Measurements from ENCODE around the gene ZC2HC1B.
A peak's percentile ranks its signal among the peaks of the same experiment; 100 is the strongest.
"Not testable (repeated sequence)": the region's sequence is repeated elsewhere in the genome, so short reads cannot be mapped to it uniquely, and the experiment has no call there.

Gene ZC2HC1B

GRCh38 chr6:143864234-143864633 is at the start of gene ZC2HC1B:
Gene ZC2HC1B (plus strand): TSS chr6:143864474. CDS start chr6:143864540, 66 bp downstream.
- DNase-seq: no peak

GRCh38 chr6:143817621-143818020 is 46.7 kb upstream of the ZC2HC1B start:
- DNase-seq: no peak

- no peak for DNase-seq
Observed at GRCh38 chr6:143821359-143821758, 42.9 kb upstream of the ZC2HC1B start.

GRCh38 chr6:143822584-143823024 is 41.7 kb upstream of the ZC2HC1B start:
- DNase-seq: no peak

- no peak for DNase-seq
Observed at GRCh38 chr6:143823548-143823947, 40.7 kb upstream of the ZC2HC1B start.

- no peak for DNase-seq
Observed at GRCh38 chr6:143828572-143828971, 35.7 kb upstream of the ZC2HC1B start.

GRCh38 chr6:143836150-143836549 is 28.1 kb upstream of the ZC2HC1B start:
- no peak for DNase-seq

- no peak for DNase-seq
Observed at GRCh38 chr6:143838395-143838794, 25.9 kb upstream of the ZC2HC1B start.

GRCh38 chr6:143839196-143839595 is 25.1 kb upstream of the ZC2HC1B start:
- no peak for DNase-seq

- DNase-seq: no peak
Observed at GRCh38 chr6:143840595-143841265, 23.5 kb upstream of the ZC2HC1B start.

GRCh38 chr6:143842461-143842901 is 21.8 kb upstream of the ZC2HC1B start:
- DNase-seq: no peak

- peak; percentile 81 for DNase-seq
Observed at GRCh38 chr6:143842902-143843676, 21.2 kb upstream of the ZC2HC1B start, which contains the start of gene LTV1. Gene LTV1 (plus strand): TSS chr6:143843338. CDS start chr6:143843478, 140 bp downstream.

GRCh38 chr6:143843677-143843999 is 20.6 kb upstream of the ZC2HC1B start:
- DNase-seq: no peak

- DNase-seq: no peak
Observed at GRCh38 chr6:143844006-143844405, 20.3 kb upstream of the ZC2HC1B start.

- DNase-seq: no peak
Observed at GRCh38 chr6:143845033-143845432, 19.2 kb upstream of the ZC2HC1B start.

GRCh38 chr6:143851706-143852105 is 12.6 kb upstream of the ZC2HC1B start:
- not testable (repeated sequence) for DNase-seq

GRCh38 chr6:143855057-143855456 is 9.2 kb upstream of the ZC2HC1B start:
- not testable (repeated sequence) for DNase-seq

- DNase-seq: not testable (repeated sequence)
Observed at GRCh38 chr6:143856762-143857161, 7.5 kb upstream of the ZC2HC1B start.

GRCh38 chr6:143857651-143858050 is 6.6 kb upstream of the ZC2HC1B start:
- DNase-seq: no peak

- no peak for DNase-seq
Observed at GRCh38 chr6:143859891-143860660, 4.2 kb upstream of the ZC2HC1B start.

- DNase-seq: no peak
Observed at GRCh38 chr6:143863771-143864170, 503 bp upstream of the ZC2HC1B start.

- no peak for DNase-seq
Observed at GRCh38 chr6:143867236-143867635, 3.0 kb downstream of the ZC2HC1B start.

- not testable (repeated sequence) for DNase-seq
Observed at GRCh38 chr6:143868808-143869207, 4.5 kb downstream of the ZC2HC1B start.
